Peyer's patch (tissue), 4 donors: ENCODE data around the gene IFNG-AS1. TPM values are rescaled to one million over a fixed set of nuclear protein-coding genes. Genes with fewer than 3 reads are reported as not detected.
A peak's percentile ranks its signal among the peaks of the same experiment; 100 is the strongest.

Source experiments
- DNase-seq, 3 donors: peaks; one replicate each; pipeline ENCODE4 v3.0.0-alpha.2; 2017 to 2019
- H3K27ac ChIP-seq, 4 donors: fragments of 200-600 bp; sonication (generic); one replicate each; pipeline ENCODE4 v1.5.1; 2016 to 2019
- H3K27me3 ChIP-seq, 2 donors: fragments of 200-600 bp; sonication (generic); one replicate each; pipeline ENCODE4 v1.5.1; 2019
- H3K36me3 ChIP-seq, 3 donors: fragments of 200-600 bp; sonication (generic); one replicate each; pipeline ENCODE4 v1.5.1; 2016 to 2019
- H3K4me1 ChIP-seq, 4 donors: fragments of 200-600 bp; sonication (generic); one replicate each; pipeline ENCODE4 v1.5.1; 2016 to 2019
- H3K4me3 ChIP-seq, 4 donors: fragments of 200-600 bp; sonication (generic); 1 replicate in 3 of 4; 2 replicates in 1 of 4; pipeline ENCODE4 v1.5.1; 2016 to 2019; ENCODE audit warnings: mild to moderate bottlenecking in 1 of 4
- H3K9me3 ChIP-seq, 4 donors: fragments of 200-600 bp; sonication (generic); one replicate each; pipeline ENCODE4 v1.5.1; 2016 to 2019; ENCODE audit warnings: mild to moderate bottlenecking in 1 of 4
- POLR2A ChIP-seq, 2 donors: fragments of 450-650 bp; IDR thresholded peaks; one replicate each; pipeline ENCODE4 v1.5.1; 2017; ENCODE audit warnings: antibody characterized with exemption in 2 of 2, mild to moderate bottlenecking in 2 of 2, moderate library complexity in 2 of 2
- total RNA-seq, 4 donors: library from RNA; depleted of rRNA; stranded (reverse); fragments of >200 nt; gene quantifications; one replicate each; pipeline ENCODE4 v1.1.0, GENCODE V29; 2016
- TF ChIP-seq, protein P1 (sequence below), 6 experiments: fragments of 450-650 bp in 4 of 6; fragments of 200-600 bp in 2 of 6; sonication (generic) in 1 of 6; IDR thresholded peaks; one replicate each; pipeline ENCODE4 v1.5.1; 2017 to 2019; ENCODE audit warnings: antibody characterized with exemption in 6 of 6, mild to moderate bottlenecking in 3 of 6, moderate library complexity in 1 of 6

Gene IFNG-AS1
- total RNA-seq, 4 donors from 2014 or later, result 1.5 to 4.1 TPM; not detected in 2

- no peak for TF ChIP-seq POLR2A (IDR thresholded peaks at IDR 0.05)
- TF ChIP-seq, protein P1, sequence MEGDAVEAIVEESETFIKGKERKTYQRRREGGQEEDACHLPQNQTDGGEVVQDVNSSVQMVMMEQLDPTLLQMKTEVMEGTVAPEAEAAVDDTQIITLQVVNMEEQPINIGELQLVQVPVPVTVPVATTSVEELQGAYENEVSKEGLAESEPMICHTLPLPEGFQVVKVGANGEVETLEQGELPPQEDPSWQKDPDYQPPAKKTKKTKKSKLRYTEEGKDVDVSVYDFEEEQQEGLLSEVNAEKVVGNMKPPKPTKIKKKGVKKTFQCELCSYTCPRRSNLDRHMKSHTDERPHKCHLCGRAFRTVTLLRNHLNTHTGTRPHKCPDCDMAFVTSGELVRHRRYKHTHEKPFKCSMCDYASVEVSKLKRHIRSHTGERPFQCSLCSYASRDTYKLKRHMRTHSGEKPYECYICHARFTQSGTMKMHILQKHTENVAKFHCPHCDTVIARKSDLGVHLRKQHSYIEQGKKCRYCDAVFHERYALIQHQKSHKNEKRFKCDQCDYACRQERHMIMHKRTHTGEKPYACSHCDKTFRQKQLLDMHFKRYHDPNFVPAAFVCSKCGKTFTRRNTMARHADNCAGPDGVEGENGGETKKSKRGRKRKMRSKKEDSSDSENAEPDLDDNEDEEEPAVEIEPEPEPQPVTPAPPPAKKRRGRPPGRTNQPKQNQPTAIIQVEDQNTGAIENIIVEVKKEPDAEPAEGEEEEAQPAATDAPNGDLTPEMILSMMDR (IDR thresholded peaks at IDR 0.05), result peak in 5 of 6 experiments; percentile 7 to 34 (median 11)
- no peaks in the 10 kb centered on the region for H3K9me3 ChIP-seq
These were observed 12.5 kb downstream of the IFNG-AS1 start for GRCh38 chr12:68001486-68002466.

GRCh38 chr12:68003777-68004176, 14.5 kb downstream of the IFNG-AS1 start:
- no peak overlapping the region for H3K4me3 ChIP-seq

More at GRCh38 chr12:68001486-68002466, 12.5 kb downstream of the IFNG-AS1 start:
- Histone ChIP-seq H3K4me3 (no peak overlapping the region), H3K27me3 (no peaks in the 10 kb centered on the region), H3K27ac (no peak overlapping the region), H3K4me1 (no peaks in the 10 kb centered on the region), H3K36me3 (no peaks in the 10 kb centered on the region)
- DNase-seq, result no peak

GRCh38 chr12:68007033-68007432, 17.8 kb downstream of the IFNG-AS1 start:
- no peak for DNase-seq
- Histone ChIP-seq H3K4me3 (no peak overlapping the region), H3K9me3 (no peaks in the 10 kb centered on the region), H3K36me3 (no peaks in the 10 kb centered on the region), H3K27me3 (no peaks in the 10 kb centered on the region), H3K27ac (no peak overlapping the region), H3K4me1 (peaks cover 0 to 6% (median 0%) of the 10 kb centered on the region in 4 donors)
- no peak for TF ChIP-seq POLR2A (IDR thresholded peaks at IDR 0.05)
- TF ChIP-seq, protein P1 (IDR thresholded peaks at IDR 0.05), result no peak

More at GRCh38 chr12:68003777-68004176, 14.5 kb downstream of the IFNG-AS1 start:
- no peak for TF ChIP-seq POLR2A (IDR thresholded peaks at IDR 0.05)
- TF ChIP-seq, protein P1 (IDR thresholded peaks at IDR 0.05), result no peak
- no peaks in the 10 kb centered on the region for H3K9me3 ChIP-seq
- H3K27me3 ChIP-seq, result no peaks in the 10 kb centered on the region
- H3K27ac ChIP-seq, result no peak overlapping the region
- H3K36me3 ChIP-seq, result no peaks in the 10 kb centered on the region
- no peak for DNase-seq
- H3K4me1 ChIP-seq, result no peaks in the 10 kb centered on the region

GRCh38 chr12:68007466-68007865, 18.2 kb downstream of the IFNG-AS1 start:
- Histone ChIP-seq H3K27me3 (no peaks in the 10 kb centered on the region), H3K9me3 (no peaks in the 10 kb centered on the region), H3K27ac (no peak overlapping the region), H3K4me3 (no peak overlapping the region), H3K4me1 (peaks cover 0 to 11% (median 0%) of the 10 kb centered on the region in 4 donors), H3K36me3 (no peaks in the 10 kb centered on the region)
- no peak for DNase-seq
- TF ChIP-seq, protein P1 (IDR thresholded peaks at IDR 0.05), result no peak
- no peak for TF ChIP-seq POLR2A (IDR thresholded peaks at IDR 0.05)

DNA sequence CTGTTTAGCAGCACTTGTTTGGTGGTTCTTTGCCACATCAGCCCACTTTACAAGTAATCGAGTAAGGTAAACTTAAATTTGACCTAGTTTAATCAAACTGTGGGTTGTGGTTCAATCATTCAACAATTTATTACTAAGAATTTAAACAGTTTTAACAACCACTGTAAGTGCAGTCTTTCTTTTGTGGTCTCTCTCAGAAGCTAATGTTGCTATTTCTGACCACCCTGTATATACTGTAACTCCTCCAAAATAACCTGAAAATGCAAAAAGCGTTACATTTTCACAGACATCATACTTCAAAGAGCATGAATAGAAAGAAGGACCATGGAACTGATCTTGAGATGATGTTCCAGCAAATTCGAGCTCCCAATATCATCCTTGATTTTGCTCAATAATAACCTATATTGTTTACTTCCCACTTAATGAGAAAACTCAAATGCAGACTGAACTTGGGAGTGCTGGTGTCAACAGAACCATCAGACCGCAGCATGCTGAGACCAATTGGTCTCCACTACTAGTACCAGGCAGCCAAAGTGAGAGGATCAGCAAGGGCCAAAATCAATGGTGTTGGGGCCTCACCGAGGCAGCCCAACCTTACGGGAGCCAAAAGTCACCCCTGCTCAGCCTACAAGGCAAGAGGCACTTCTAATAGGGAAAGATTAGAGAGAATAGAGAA, 22.1 kb downstream of the IFNG-AS1 start:
- peak overlapping the region in 1 of 4 donors; percentile 50 for H3K27ac ChIP-seq
- H3K27me3 ChIP-seq, result no peaks in the 10 kb centered on the region
- H3K9me3 ChIP-seq, result no peaks in the 10 kb centered on the region
- TF ChIP-seq, protein P1 (IDR thresholded peaks at IDR 0.05), result no peak
- TF ChIP-seq POLR2A (IDR thresholded peaks at IDR 0.05), result no peak
- peaks cover 0 to 11% (median 0%) of the 10 kb centered on the region in 4 donors for H3K4me1 ChIP-seq
- no peak overlapping the region for H3K4me3 ChIP-seq
- DNase-seq, result no peak
- H3K36me3 ChIP-seq, result no peaks in the 10 kb centered on the region
